Esophagus squamous epithelium (tissue), 5 donors: Measurements from ENCODE around the gene CCDC107. TPM values are rescaled to one million over a fixed set of nuclear protein-coding genes. Genes with fewer than 3 reads are reported as not detected.

ENCODE experiments used
- DNase-seq: peaks from one replicate; lab custom pipeline; 2025; lab: John Stamatoyannopoulos, UW
- H3K27ac ChIP-seq, 4 donors: fragments of 200-600 bp; sonication (generic); one replicate each; pipeline ENCODE4 v1.5.1; 2016 to 2019; ENCODE audit warnings: mild to moderate bottlenecking in 1 of 4
- H3K27me3 ChIP-seq, 4 donors: fragments of 200-600 bp; sonication (generic); 1 replicate in 3 of 4; 2 replicates in 1 of 4; pipeline versions ENCODE4 v1.5.1 to v1.6.0; 2017 to 2021; ENCODE audit warnings: antibody characterized with exemption in 1 of 4
- H3K36me3 ChIP-seq, 3 donors: fragments of 200-600 bp; sonication (generic); one replicate each; pipeline ENCODE4 v1.5.1; 2016 to 2019
- H3K4me1 ChIP-seq, 3 donors: fragments of 200-600 bp; sonication (generic); one replicate each; pipeline ENCODE4 v1.5.1; 2017 to 2019
- H3K4me3 ChIP-seq, 4 donors: fragments of 200-600 bp; sonication (generic); 1 replicate in 3 of 4; 2 replicates in 1 of 4; pipeline ENCODE4 v1.5.1; 2016 to 2019; ENCODE audit warnings: mild to moderate bottlenecking in 2 of 4, moderate library complexity in 1 of 4
- H3K9me3 ChIP-seq, 3 donors: fragments of 200-600 bp; sonication (generic); one replicate each; pipeline ENCODE4 v1.5.1; 2016 to 2019
- POLR2A ChIP-seq, 4 donors: fragments of 450-650 bp; IDR thresholded peaks; one replicate each; pipeline ENCODE4 v1.6.1; 2017; ENCODE audit warnings: antibody characterized with exemption in 4 of 4, mild to moderate bottlenecking in 4 of 4, moderate library complexity in 3 of 4
- WGBS, 2 donors: methylation state at CpG; one replicate each; pipeline ENCODE4 v1.1.5; 2018; 5-methylcytosine and 5-hydroxymethylcytosine counted together
- intact Hi-C: fragments of 100-400 bp; cut with DNase I; formaldehyde crosslinking; loops from one replicate; pipeline ENCODE4 v1.15.0; 2022
- total RNA-seq, 4 donors: library from RNA; depleted of rRNA; stranded (reverse); fragments of >200 nt; gene quantifications; one replicate each; pipeline ENCODE4 v1.1.0, GENCODE V29; 2016
- TF ChIP-seq, protein P1 (sequence below), 6 experiments: fragments of 450-650 bp in 4 of 6; fragments of 200-600 bp in 2 of 6; sonication (generic) in 2 of 6; IDR thresholded peaks; one replicate each; pipeline ENCODE4 v1.5.1; 2016 to 2019; ENCODE audit warnings: antibody characterized with exemption in 6 of 6, mild to moderate bottlenecking in 4 of 6, moderate library complexity in 4 of 6
- donor health status: DM: yes; HTN: yes; CAD: no.

CCDC107 gene
- total RNA-seq, 4 donors from 2014 or later: 6.6 to 19.6 (median 14.2) TPM

DNA sequence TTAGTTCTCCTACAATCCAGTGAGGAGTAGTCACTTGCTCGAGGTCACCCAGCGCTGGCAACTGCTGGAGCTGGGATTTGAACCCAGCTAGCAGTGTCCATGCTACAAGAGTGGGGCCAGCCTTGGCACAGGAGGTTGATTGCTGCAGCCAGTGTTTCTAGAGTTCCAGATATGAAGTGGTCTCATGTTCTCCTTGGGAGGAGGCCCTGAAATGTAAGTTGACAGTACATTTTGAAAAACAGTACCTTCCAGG lies 802 bp downstream of the CCDC107 start:
- H3K4me1 ChIP-seq: peaks cover 11 to 61% (median 20%) of the 10 kb centered on the region in 3 donors
- H3K9me3 ChIP-seq: no peaks in the 10 kb centered on the region
- DNase-seq: no peak
- 0% methylated on average over 2 of the region's 2 CpGs; no CpG with 5 or more reads in 1 of the 2 donors for WGBS, 2 donors
- TF ChIP-seq, protein P1, sequence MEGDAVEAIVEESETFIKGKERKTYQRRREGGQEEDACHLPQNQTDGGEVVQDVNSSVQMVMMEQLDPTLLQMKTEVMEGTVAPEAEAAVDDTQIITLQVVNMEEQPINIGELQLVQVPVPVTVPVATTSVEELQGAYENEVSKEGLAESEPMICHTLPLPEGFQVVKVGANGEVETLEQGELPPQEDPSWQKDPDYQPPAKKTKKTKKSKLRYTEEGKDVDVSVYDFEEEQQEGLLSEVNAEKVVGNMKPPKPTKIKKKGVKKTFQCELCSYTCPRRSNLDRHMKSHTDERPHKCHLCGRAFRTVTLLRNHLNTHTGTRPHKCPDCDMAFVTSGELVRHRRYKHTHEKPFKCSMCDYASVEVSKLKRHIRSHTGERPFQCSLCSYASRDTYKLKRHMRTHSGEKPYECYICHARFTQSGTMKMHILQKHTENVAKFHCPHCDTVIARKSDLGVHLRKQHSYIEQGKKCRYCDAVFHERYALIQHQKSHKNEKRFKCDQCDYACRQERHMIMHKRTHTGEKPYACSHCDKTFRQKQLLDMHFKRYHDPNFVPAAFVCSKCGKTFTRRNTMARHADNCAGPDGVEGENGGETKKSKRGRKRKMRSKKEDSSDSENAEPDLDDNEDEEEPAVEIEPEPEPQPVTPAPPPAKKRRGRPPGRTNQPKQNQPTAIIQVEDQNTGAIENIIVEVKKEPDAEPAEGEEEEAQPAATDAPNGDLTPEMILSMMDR (IDR thresholded peaks at IDR 0.05): no peak
- no peak for TF ChIP-seq POLR2A (IDR thresholded peaks at IDR 0.05)
- peaks cover 0 to 26% (median 0%) of the 10 kb centered on the region in 3 donors for H3K36me3 ChIP-seq
- peak overlapping the region; percentile 75 to 94 (median 84) for H3K4me3 ChIP-seq
- no peaks in the 10 kb centered on the region for H3K27me3 ChIP-seq
- intact Hi-C loops: loop anchor here (5.0 kb wide), 1 partner anchor 73 kb away; the partner anchor contains the start of genes CREB3 and TLN1
- H3K27ac ChIP-seq: peak overlapping the region; percentile 91 to 98 (median 96)

DNA sequence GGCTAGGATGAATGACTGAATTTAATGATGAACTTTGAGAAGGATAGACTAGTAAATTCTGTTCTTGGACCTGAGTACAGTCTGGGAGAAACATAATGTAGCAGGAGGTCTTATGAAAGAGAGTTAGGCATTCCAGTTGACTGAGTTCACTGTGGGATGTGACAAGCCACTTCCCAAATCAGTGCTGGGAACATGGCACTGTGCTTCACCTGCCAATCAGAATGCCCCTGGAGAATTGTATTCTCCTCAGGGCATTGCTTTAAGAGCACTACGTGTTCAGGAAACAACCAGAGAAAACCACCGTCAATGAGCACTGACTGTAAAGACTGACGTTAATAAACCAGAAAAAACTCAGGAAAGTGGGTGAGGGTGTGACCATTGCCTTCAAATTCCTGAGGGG lies 1.2 kb downstream of the CCDC107 start:
- peak overlapping the region in 3 of 4 donors; percentile 78 to 94 (median 90) for H3K4me3 ChIP-seq
- peaks cover 12 to 65% (median 22%) of the 10 kb centered on the region in 3 donors for H3K4me1 ChIP-seq
- no peaks in the 10 kb centered on the region for H3K9me3 ChIP-seq
- peak in 1 of 4 donors; percentile 42 for TF ChIP-seq POLR2A (IDR thresholded peaks at IDR 0.05)
- TF ChIP-seq, protein P1 (IDR thresholded peaks at IDR 0.05): no peak
- H3K36me3 ChIP-seq: peaks cover 0 to 26% (median 0%) of the 10 kb centered on the region in 3 donors
- H3K27me3 ChIP-seq: no peaks in the 10 kb centered on the region
- 47 to 86% methylated on average over 3 of the region's 3 CpGs for WGBS, 2 donors
- intact Hi-C loops: loop anchor here (5.0 kb wide), 1 partner anchor 73 kb away; the partner anchor contains the start of genes CREB3 and TLN1
- DNase-seq: no peak
- peak overlapping the region; percentile 91 to 98 (median 96) for H3K27ac ChIP-seq

DNA sequence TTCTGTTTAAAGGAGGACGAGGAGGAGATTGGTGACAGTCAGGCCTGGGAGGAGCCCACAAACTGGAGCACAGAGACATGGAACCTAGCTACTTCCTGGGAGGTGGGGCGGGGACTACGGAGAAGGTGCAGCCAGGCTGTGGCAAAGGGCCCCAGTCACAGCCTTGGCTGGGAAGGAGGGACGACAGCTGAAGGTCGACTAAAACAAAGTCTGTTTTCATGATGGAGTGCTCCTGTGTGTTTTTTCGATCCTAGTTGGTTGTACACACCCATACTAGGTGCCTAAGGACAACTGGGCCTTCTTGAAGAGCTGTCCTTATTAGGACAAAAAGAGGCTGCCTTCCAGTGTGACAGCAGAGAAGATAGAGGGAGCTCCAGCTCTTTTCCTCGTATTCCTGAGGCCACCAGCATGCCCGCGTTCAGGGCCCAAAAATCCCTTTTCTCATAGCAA lies 2.9 kb downstream of the CCDC107 start:
- DNase-seq: no peak

DNA sequence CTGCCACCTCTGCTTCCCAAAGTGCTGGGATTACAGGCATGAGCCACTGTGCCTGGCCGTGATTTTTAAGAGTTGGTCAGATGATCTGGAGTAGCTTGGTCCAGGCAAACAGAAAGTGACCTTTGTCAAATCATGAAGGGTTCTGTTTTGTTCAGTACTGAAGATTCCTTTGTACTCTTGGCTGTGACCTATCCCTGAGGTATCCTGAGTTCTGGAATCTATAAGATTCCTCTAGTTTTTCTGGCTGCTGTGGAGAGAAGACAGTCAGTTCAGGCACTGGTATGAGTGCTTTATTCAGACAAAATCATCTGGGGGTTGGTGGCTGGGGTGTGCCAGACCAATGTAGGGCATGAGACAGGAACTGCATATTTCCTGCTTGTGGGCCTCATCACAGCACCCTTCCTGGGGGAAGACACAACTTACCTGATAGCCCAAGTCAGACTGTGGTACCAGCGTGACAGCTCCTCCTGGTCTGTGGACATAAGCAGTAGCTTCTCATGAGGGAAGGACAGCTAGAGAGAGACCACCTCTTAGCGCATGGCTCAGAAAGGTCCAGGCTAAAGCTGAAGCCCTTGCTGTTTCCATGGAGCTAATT lies 3.8 kb downstream of the CCDC107 start:
- WGBS, 2 donors: 27 to 63% methylated on average over 1 to 3 of the region's 3 CpGs
- intact Hi-C loops: no loop called here
- H3K4me1 ChIP-seq: peaks cover 18 to 79% (median 27%) of the 10 kb centered on the region in 3 donors

More for the DNA sequence above, 2.9 kb downstream of the CCDC107 start:
- Histone ChIP-seq H3K36me3 (peaks cover 0 to 26% (median 0%) of the 10 kb centered on the region in 3 donors), H3K9me3 (no peaks in the 10 kb centered on the region), H3K27me3 (no peaks in the 10 kb centered on the region), H3K4me3 (peak overlapping the region in 1 of 4 donors; percentile 94), H3K4me1 (peaks cover 18 to 82% (median 27%) of the 10 kb centered on the region in 3 donors), H3K27ac (peak overlapping the region; percentile 32 to 98 (median 96))
- TF ChIP-seq, protein P1 (IDR thresholded peaks at IDR 0.05): peak in 5 of 6 experiments; percentile 22 to 52 (median 42)
- no peak for TF ChIP-seq POLR2A (IDR thresholded peaks at IDR 0.05)
- 49 to 51% methylated on average over 6 to 7 of the region's 9 CpGs for WGBS, 2 donors
- intact Hi-C loops: no loop called here

More for the DNA sequence above, 3.8 kb downstream of the CCDC107 start:
- H3K27me3 ChIP-seq: no peaks in the 10 kb centered on the region
- no peaks in the 10 kb centered on the region for H3K9me3 ChIP-seq
- DNase-seq: no peak
- H3K27ac ChIP-seq: peak overlapping the region; percentile 32 to 96 (median 80)
- H3K36me3 ChIP-seq: peaks cover 0 to 26% (median 0%) of the 10 kb centered on the region in 3 donors
- no peak overlapping the region for H3K4me3 ChIP-seq
- TF ChIP-seq, protein P1 (IDR thresholded peaks at IDR 0.05): no peak
- no peak for TF ChIP-seq POLR2A (IDR thresholded peaks at IDR 0.05)
